Body of pancreas (tissue), 4 donors: ENCODE data around the gene KLHL30. TPM values are rescaled to one million over a fixed set of nuclear protein-coding genes. Genes with fewer than 3 reads are reported as not detected.

Experiments
- ATAC-seq: fragments of 150-250 bp; one replicate; pipeline ENCODE4 v1.9.1; 2016
- DNase-seq, 4 donors: peaks; one replicate each; pipeline ENCODE4 v3.0.0-alpha.2; 2019
- H3K27ac ChIP-seq, 4 donors: fragments of 200-600 bp; sonication (generic); 1 replicate in 3 of 4; 2 replicates in 1 of 4; pipeline versions ENCODE4 v1.5.1 to v1.6.1; 2016 to 2019; ENCODE audit warnings: mild to moderate bottlenecking in 1 of 4, mixed read lengths in 1 of 4, moderate library complexity in 1 of 4
- H3K27me3 ChIP-seq, 2 donors: fragments of 200-600 bp; sonication (generic); one replicate each; pipeline ENCODE4 v1.6.0; 2016; ENCODE audit warnings: mild to moderate bottlenecking in 1 of 2
- H3K36me3 ChIP-seq, 2 donors: fragments of 200-600 bp; sonication (generic); replicated peaks in 1 of 2; 2 replicates each; pipeline ENCODE4 v1.5.1; 2016; ENCODE audit warnings: low read depth in 2 of 2; ENCODE audit not compliant: insufficient read depth in 1 of 2
- H3K4me1 ChIP-seq: fragments of 200-600 bp; sonication (generic); one replicate; pipeline ENCODE4 v1.6.0; 2016
- H3K4me3 ChIP-seq, 2 donors: fragments of 200-600 bp; sonication (generic); 1 replicate in 1 of 2; 2 replicates in 1 of 2; pipeline ENCODE4 v1.5.1; 2016 to 2019
- H3K9me3 ChIP-seq, 3 donors: fragments of 200-600 bp; sonication (generic); 1 replicate in 2 of 3; 2 replicates in 1 of 3; pipeline ENCODE4 v1.5.1; 2016
- POLR2A ChIP-seq, 3 donors: fragments of 450-650 bp; IDR thresholded peaks; one replicate each; pipeline ENCODE4 v1.6.1; 2016; ENCODE audit warnings: antibody characterized with exemption in 3 of 3, mild to moderate bottlenecking in 2 of 3
- WGBS, 2 donors: methylation state at CpG; one replicate each; pipeline ENCODE4 v1.1.5; 2017; 5-methylcytosine and 5-hydroxymethylcytosine counted together
- intact Hi-C: fragments of 100-400 bp; cut with DNase I; formaldehyde crosslinking; loops from one replicate; pipeline ENCODE4 v1.15.1; 2023
- total RNA-seq, 2 donors: library from RNA; depleted of rRNA; stranded (reverse); fragments of >200 nt; gene quantifications; one replicate each; pipeline ENCODE4 v1.1.0, GENCODE V29; 2016
- TF ChIP-seq, protein P1 (sequence below), 7 experiments: fragments of 450-650 bp in 4 of 7; fragments of 200-600 bp in 3 of 7; sonication (generic) in 3 of 7; IDR thresholded peaks; one replicate each; pipeline ENCODE4 v1.5.1; 2016 to 2019; ENCODE audit warnings: antibody characterized with exemption in 7 of 7

KLHL30 gene
- total RNA-seq, 2 donors from 2014 or later: 0.26 to 0.66 TPM

- no peak overlapping the region for H3K4me3 ChIP-seq
- H3K4me1 ChIP-seq: peaks cover 1% of the 10 kb centered on the region
- DNase-seq (no peak), ATAC-seq (no peak)
- H3K27me3 ChIP-seq: no peaks in the 10 kb centered on the region
- intact Hi-C loops: no loop called here
- no peak overlapping the region for H3K27ac ChIP-seq
- H3K36me3 ChIP-seq: no peaks in the 10 kb centered on the region
- no peaks in the 10 kb centered on the region for H3K9me3 ChIP-seq
- 90 to 96% methylated on average over 8 to 19 of the region's 20 CpGs for WGBS, 2 donors
- TF ChIP-seq, protein P1, sequence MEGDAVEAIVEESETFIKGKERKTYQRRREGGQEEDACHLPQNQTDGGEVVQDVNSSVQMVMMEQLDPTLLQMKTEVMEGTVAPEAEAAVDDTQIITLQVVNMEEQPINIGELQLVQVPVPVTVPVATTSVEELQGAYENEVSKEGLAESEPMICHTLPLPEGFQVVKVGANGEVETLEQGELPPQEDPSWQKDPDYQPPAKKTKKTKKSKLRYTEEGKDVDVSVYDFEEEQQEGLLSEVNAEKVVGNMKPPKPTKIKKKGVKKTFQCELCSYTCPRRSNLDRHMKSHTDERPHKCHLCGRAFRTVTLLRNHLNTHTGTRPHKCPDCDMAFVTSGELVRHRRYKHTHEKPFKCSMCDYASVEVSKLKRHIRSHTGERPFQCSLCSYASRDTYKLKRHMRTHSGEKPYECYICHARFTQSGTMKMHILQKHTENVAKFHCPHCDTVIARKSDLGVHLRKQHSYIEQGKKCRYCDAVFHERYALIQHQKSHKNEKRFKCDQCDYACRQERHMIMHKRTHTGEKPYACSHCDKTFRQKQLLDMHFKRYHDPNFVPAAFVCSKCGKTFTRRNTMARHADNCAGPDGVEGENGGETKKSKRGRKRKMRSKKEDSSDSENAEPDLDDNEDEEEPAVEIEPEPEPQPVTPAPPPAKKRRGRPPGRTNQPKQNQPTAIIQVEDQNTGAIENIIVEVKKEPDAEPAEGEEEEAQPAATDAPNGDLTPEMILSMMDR (IDR thresholded peaks at IDR 0.05): no peak
- TF ChIP-seq POLR2A (IDR thresholded peaks at IDR 0.05): no peak
These were observed 13.2 kb upstream of the KLHL30 start for GRCh38 chr2:238125127-238125885.

- no peak for DNase-seq
- WGBS, 2 donors: 72 to 96% methylated on average over 2 of the region's 2 CpGs
- H3K36me3 ChIP-seq: no peaks in the 10 kb centered on the region
These were observed 12.1 kb upstream of the KLHL30 start for GRCh38 chr2:238126338-238126737.

DNA sequence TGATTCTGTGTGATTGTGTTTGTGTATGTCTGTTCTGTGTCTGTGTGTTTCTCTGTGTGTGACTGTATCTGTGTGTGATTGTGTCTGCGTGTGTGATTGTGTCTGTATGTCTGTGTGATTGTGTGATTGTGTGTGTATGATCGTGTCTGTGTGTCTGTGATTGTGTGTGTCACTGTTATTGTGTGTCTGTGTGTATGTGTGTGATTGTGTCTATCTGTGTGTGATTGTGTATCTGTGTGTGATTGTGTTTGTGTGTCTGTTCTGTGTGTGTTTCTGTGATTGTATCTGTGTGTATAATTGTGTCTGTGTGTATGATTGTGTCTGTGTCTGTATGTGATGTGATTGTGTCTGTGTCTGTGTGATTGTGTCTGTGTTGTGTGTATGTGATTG, 11.7 kb upstream of the KLHL30 start:
- DNase-seq (no peak), ATAC-seq (no peak)
- intact Hi-C loops: no loop called here
- TF ChIP-seq, protein P1 (IDR thresholded peaks at IDR 0.05): no peak
- TF ChIP-seq POLR2A (IDR thresholded peaks at IDR 0.05): no peak
- Histone ChIP-seq H3K27me3 (no peaks in the 10 kb centered on the region), H3K36me3 (no peaks in the 10 kb centered on the region), H3K4me1 (no peaks in the 10 kb centered on the region), H3K4me3 (no peak overlapping the region), H3K9me3 (no peaks in the 10 kb centered on the region), H3K27ac (no peak overlapping the region)
- 82 to 83% methylated on average over 2 of the region's 2 CpGs for WGBS, 2 donors

More at GRCh38 chr2:238126338-238126737, 12.1 kb upstream of the KLHL30 start:
- TF ChIP-seq, protein P1 (IDR thresholded peaks at IDR 0.05): no peak
- TF ChIP-seq POLR2A (IDR thresholded peaks at IDR 0.05): no peak
- Histone ChIP-seq H3K4me3 (no peak overlapping the region), H3K27ac (no peak overlapping the region), H3K27me3 (no peaks in the 10 kb centered on the region), H3K9me3 (no peaks in the 10 kb centered on the region), H3K4me1 (no peaks in the 10 kb centered on the region)
- intact Hi-C loops: no loop called here
- ATAC-seq: no peak

GRCh38 chr2:238127165-238128060, 11.1 kb upstream of the KLHL30 start:
- Histone ChIP-seq H3K4me3 (no peak overlapping the region), H3K4me1 (no peaks in the 10 kb centered on the region), H3K36me3 (no peaks in the 10 kb centered on the region), H3K9me3 (no peaks in the 10 kb centered on the region), H3K27ac (no peak overlapping the region), H3K27me3 (no peaks in the 10 kb centered on the region)
- DNase-seq (no peak), ATAC-seq (no peak)
- TF ChIP-seq POLR2A (IDR thresholded peaks at IDR 0.05): no peak
- TF ChIP-seq, protein P1 (IDR thresholded peaks at IDR 0.05): no peak
- WGBS, 2 donors: 55 to 57% methylated on average over 12 to 27 of the region's 36 CpGs
- intact Hi-C loops: no loop called here
